Measurements from ENCODE around the gene ATP8B1.

The ATP8B1 gene

DNA sequence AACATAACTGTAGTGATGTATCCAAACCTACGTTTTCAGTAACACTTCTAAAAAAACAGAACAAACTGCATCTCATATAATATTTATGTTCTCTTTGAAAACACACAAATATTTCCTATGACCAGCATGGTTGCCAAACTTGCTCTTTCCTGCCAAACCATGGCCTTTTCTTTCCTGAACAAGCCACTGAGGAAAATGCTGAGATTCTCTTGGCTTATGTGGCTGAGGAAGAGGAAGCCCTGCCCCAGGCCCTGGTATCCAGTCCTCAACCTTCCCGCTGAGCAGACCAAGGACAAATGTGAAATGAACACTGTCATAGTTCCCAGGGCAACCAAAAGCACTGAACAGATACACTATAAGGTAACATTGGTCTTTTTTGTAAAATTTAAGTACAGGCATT lies 145.6 kb downstream of the ATP8B1 start:
- DNase-seq, result no peak
- Histone ChIP-seq H3K9ac (ENCODE audit: low read depth, low read length) (no peak overlapping the region), H2AFZ (ENCODE audit: low read depth, low read length) (no peak overlapping the region), H3K36me3 (ENCODE audit: insufficient read depth, low read length) (peaks cover 11% of the 10 kb centered on the region; the same call in 1 of the 2 replicates), H4K20me1 (ENCODE audit: insufficient read depth, low read length) (peaks cover 5% of the 10 kb centered on the region; the same call in 1 of the 2 replicates), H3K4me3 (ENCODE audit: low read depth in 1 of 2, low read length in 2 of 2) (no peak overlapping the region), H3K27me3 (ENCODE audit: insufficient read depth, low read length, poor library complexity) (no peaks in the 10 kb centered on the region), H3K79me2 (ENCODE audit: insufficient read depth, low read length) (peaks cover 34% of the 10 kb centered on the region), H3K4me2 (ENCODE audit: insufficient read depth, low read length) (no peak overlapping the region), H3K27ac (ENCODE audit: low read length) (no peak overlapping the region), H3K4me1 (ENCODE audit: insufficient read depth, low read length) (no peaks in the 10 kb centered on the region), H3K9me3 (ENCODE audit: insufficient read depth, low read length, severe bottlenecking) (peaks cover 12% of the 10 kb centered on the region)
- TF ChIP-seq, protein P1, sequence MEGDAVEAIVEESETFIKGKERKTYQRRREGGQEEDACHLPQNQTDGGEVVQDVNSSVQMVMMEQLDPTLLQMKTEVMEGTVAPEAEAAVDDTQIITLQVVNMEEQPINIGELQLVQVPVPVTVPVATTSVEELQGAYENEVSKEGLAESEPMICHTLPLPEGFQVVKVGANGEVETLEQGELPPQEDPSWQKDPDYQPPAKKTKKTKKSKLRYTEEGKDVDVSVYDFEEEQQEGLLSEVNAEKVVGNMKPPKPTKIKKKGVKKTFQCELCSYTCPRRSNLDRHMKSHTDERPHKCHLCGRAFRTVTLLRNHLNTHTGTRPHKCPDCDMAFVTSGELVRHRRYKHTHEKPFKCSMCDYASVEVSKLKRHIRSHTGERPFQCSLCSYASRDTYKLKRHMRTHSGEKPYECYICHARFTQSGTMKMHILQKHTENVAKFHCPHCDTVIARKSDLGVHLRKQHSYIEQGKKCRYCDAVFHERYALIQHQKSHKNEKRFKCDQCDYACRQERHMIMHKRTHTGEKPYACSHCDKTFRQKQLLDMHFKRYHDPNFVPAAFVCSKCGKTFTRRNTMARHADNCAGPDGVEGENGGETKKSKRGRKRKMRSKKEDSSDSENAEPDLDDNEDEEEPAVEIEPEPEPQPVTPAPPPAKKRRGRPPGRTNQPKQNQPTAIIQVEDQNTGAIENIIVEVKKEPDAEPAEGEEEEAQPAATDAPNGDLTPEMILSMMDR (IDR thresholded peaks at IDR 0.05; ENCODE audit: borderline replicate concordance, extremely low read depth, low read length, poor library complexity, severe bottlenecking), result no peak
- no peak for TF ChIP-seq EZH2 (IDR thresholded peaks at IDR 0.05; ENCODE audit: borderline replicate concordance, low read depth, low read length, severe bottlenecking)
- ATAC-seq (ENCODE audit: insufficient read depth, low read depth), result no peak

DNA sequence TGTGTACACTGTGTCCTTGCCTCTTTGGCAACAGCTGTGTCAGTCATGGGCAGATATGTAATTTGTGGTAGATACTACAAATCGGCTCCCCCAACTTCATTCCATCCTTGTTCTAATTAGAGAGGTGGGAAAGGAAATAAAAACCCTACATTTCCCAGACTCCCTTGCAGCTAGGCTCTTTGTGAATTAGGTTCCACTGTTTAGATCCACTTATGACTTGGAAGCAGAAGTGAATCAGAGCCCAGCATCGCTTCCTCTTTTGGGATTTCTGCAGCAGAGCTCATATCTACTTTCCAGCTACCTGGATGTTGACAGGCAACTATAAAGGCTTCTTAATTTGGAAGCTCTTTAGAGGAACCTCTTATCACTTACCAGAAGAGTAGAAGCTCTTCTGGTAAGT lies 147.4 kb downstream of the ATP8B1 start:
- DNase-seq (no peak), ATAC-seq (ENCODE audit: insufficient read depth, low read depth) (no peak)
- H3K9ac ChIP-seq (ENCODE audit: low read depth, low read length), result no peak overlapping the region

GRCh38 chr18:57651914-57652313 lies 151.2 kb downstream of the ATP8B1 start:
- no peaks in the 10 kb centered on the region for H3K27me3 ChIP-seq (ENCODE audit: insufficient read depth, low read length, poor library complexity)

More for the DNA sequence above, 147.4 kb downstream of the ATP8B1 start:
- Histone ChIP-seq H3K9me3 (ENCODE audit: insufficient read depth, low read length, severe bottlenecking) (peaks cover 12% of the 10 kb centered on the region), H3K4me3 (ENCODE audit: low read depth in 1 of 2, low read length in 2 of 2) (no peak overlapping the region), H3K4me2 (ENCODE audit: insufficient read depth, low read length) (no peak overlapping the region), H3K4me1 (ENCODE audit: insufficient read depth, low read length) (no peaks in the 10 kb centered on the region), H3K79me2 (ENCODE audit: insufficient read depth, low read length) (peaks cover 34% of the 10 kb centered on the region), H4K20me1 (ENCODE audit: insufficient read depth, low read length) (peaks cover 5% of the 10 kb centered on the region; the same call in 1 of the 2 replicates), H3K27me3 (ENCODE audit: insufficient read depth, low read length, poor library complexity) (no peaks in the 10 kb centered on the region), H3K36me3 (ENCODE audit: insufficient read depth, low read length) (peaks cover 11% of the 10 kb centered on the region; the same call in 1 of the 2 replicates), H2AFZ (ENCODE audit: low read depth, low read length) (no peak overlapping the region), H3K27ac (ENCODE audit: low read length) (no peak overlapping the region)
- no peak for TF ChIP-seq EZH2 (IDR thresholded peaks at IDR 0.05; ENCODE audit: borderline replicate concordance, low read depth, low read length, severe bottlenecking)
- TF ChIP-seq, protein P1 (IDR thresholded peaks at IDR 0.05; ENCODE audit: borderline replicate concordance, extremely low read depth, low read length, poor library complexity, severe bottlenecking), result no peak

More at GRCh38 chr18:57651914-57652313, 151.2 kb downstream of the ATP8B1 start:
- H3K27ac ChIP-seq (ENCODE audit: low read length), result no peak overlapping the region
- ATAC-seq (ENCODE audit: insufficient read depth, low read depth) (no peak), DNase-seq (no peak)
- H3K9me3 ChIP-seq (ENCODE audit: insufficient read depth, low read length, severe bottlenecking), result peaks cover 12% of the 10 kb centered on the region
- H3K9ac ChIP-seq (ENCODE audit: low read depth, low read length), result no peak overlapping the region
- no peak for TF ChIP-seq EZH2 (IDR thresholded peaks at IDR 0.05; ENCODE audit: borderline replicate concordance, low read depth, low read length, severe bottlenecking)
- TF ChIP-seq, protein P1 (IDR thresholded peaks at IDR 0.05; ENCODE audit: borderline replicate concordance, extremely low read depth, low read length, poor library complexity, severe bottlenecking), result no peak
- H4K20me1 ChIP-seq (ENCODE audit: insufficient read depth, low read length), result peaks cover 7% of the 10 kb centered on the region; the same call in 1 of the 2 replicates
- no peak overlapping the region for H3K4me2 ChIP-seq (ENCODE audit: insufficient read depth, low read length)
- H3K36me3 ChIP-seq (ENCODE audit: insufficient read depth, low read length), result peaks cover 11% of the 10 kb centered on the region; the same call in 1 of the 2 replicates
- no peak overlapping the region for H3K4me3 ChIP-seq (ENCODE audit: low read depth in 1 of 2, low read length in 2 of 2)
- peaks cover 45% of the 10 kb centered on the region for H3K79me2 ChIP-seq (ENCODE audit: insufficient read depth, low read length)
- no peaks in the 10 kb centered on the region for H3K4me1 ChIP-seq (ENCODE audit: insufficient read depth, low read length)
- H2AFZ ChIP-seq (ENCODE audit: low read depth, low read length), result no peak overlapping the region

All from DND-41 (cell line).